Measurements from ENCODE around the gene GPR17. TPM values are rescaled to one million over a fixed set of nuclear protein-coding genes. Genes with fewer than 3 reads are reported as not detected.
A peak's percentile ranks its signal among the peaks of the same experiment; 100 is the strongest.

Gene GPR17
- total RNA-seq, 1 experiment from 2014 or later = 0.35 TPM

- H3K36me3 Mint-ChIP-seq (ENCODE audit: insufficient read depth in 1 of 3, low read depth in 3 of 3) = peaks cover 0 to 2% (median 0%) of the 10 kb centered on the region in 3 experiments; a peak in 3 of 7 replicates
- Histone ChIP-seq H2BK120ac (ENCODE audit: low read depth, low read length, poor library complexity, severe bottlenecking) (no peak overlapping the region), H3K79me1 (ENCODE audit: insufficient read depth, low read depth, low read length, poor library complexity, severe bottlenecking) (no peaks in the 10 kb centered on the region), H3K4ac (ENCODE audit: low read depth, low read length) (no peak overlapping the region), H3K23ac (ENCODE audit: insufficient read length, low read depth, low read length) (no peak overlapping the region), H2BK20ac (ENCODE audit: low read depth, low read length, poor library complexity, severe bottlenecking) (no peak overlapping the region), H4K91ac (ENCODE audit: insufficient read length, low read depth, low read length) (no peak overlapping the region), H3K14ac (ENCODE audit: insufficient read depth, low read length) (peak overlapping the region; percentile 84), H3K4me1 (ENCODE audit: insufficient read depth, low read length) (no peaks in the 10 kb centered on the region), H3K9ac (ENCODE audit: extremely low read depth, insufficient read length, low read length) (no peak overlapping the region), H3K23me2 (ENCODE audit: insufficient read length, low read depth, low read length, poor library complexity, severe bottlenecking) (peaks cover 4% of the 10 kb centered on the region), H2AFZ (ENCODE audit: low read length) (no peak overlapping the region), H3K27ac (ENCODE audit: insufficient read length, low read depth, low read length) (no peak overlapping the region), H3K56ac (ENCODE audit: insufficient read length, low read depth, low read length) (no peak overlapping the region), H2BK15ac (ENCODE audit: low read depth, low read length) (no peak overlapping the region), H3K18ac (ENCODE audit: insufficient read length, low read depth, low read length) (peak overlapping the region; percentile 43), H3K79me2 (ENCODE audit: insufficient read depth, low read length) (0 out of 2 replicates have a peak, but pooled peaks cover 2% of the 10 kb centered on the region), H3K27me3 (ENCODE audit: insufficient read depth, low read length) (peaks cover 14% of the 10 kb centered on the region; the same call in 1 of the 2 replicates), H4K20me1 (ENCODE audit: control insufficient read depth, insufficient read depth, insufficient read length) (no peaks in the 10 kb centered on the region), H4K5ac (ENCODE audit: insufficient read length, low read depth, low read length) (no peak overlapping the region), H4K8ac (replicated peaks; ENCODE audit: insufficient read length, low read depth, low read length) (no peak overlapping the region), H3K4me2 (ENCODE audit: insufficient read depth, insufficient read length, low read length) (peak overlapping the region; percentile 18), H2AK5ac (ENCODE audit: insufficient read length, low read length) (no peak overlapping the region), H3T11ph (ENCODE audit: low read length) (no peak overlapping the region), H2BK5ac (ENCODE audit: insufficient read length, low read length) (no peak overlapping the region), H2BK12ac (ENCODE audit: insufficient read length, low read depth, low read length) (no peak overlapping the region), H3K9me3 (ENCODE audit: control insufficient read depth, low read depth, low read length) (no peaks in the 10 kb centered on the region)
- H3K27ac Mint-ChIP-seq = no peak overlapping the region
- peak; percentile 46 for DNase-seq
- no CpG with 5 or more reads among the region's 69 CpGs for WGBS (ENCODE audit: extremely low coverage, insufficient read length, low lambda C conversion rate)
- peaks cover 58% of the 10 kb centered on the region for H3K27me3 Mint-ChIP-seq (ENCODE audit: low read depth)
- TF ChIP-seq CTCF (conservative IDR thresholded peaks at IDR 0.05) = no peak
- no peaks in the 10 kb centered on the region for H3K9me3 Mint-ChIP-seq
- peak overlapping the region; percentile 59 to 64 for H3K4me3 Mint-ChIP-seq
- peaks cover 3 to 4% of the 10 kb centered on the region in 2 experiments; a peak in 2 of 4 replicates for H3K4me1 Mint-ChIP-seq
Measured at GRCh38 chr2:127664065-127664894, 18.3 kb downstream of the GPR17 start.

Data from H9 (cell line).